NCI-H1105 treated with DMSO at 0.1 percent for 48 hours (cell line): ENCODE data around the gene STARD4.

ENCODE experiments used
- DNase-seq: peaks from one replicate; lab custom pipeline; 2025; lab: John Stamatoyannopoulos, UW

STARD4 gene

DNA sequence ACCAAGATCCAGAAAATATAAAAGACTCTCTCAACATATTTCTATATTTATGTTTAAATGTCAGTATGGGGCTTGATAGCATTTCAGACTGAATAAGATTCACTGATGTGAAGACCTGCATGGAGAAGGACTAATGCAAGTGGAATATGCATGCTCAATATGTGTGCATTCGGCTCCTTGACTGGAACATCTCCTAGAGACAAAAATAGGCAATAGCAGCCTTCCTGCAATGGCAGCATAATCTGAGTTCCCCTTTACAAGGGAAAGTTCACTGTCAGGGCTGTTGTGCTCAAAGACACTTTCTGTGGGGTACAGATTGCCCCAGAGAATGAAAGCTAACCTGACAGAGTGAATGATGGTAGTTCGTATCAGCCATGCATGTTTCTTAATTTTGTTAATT is 42.4 kb downstream of the STARD4 start:
- DNase-seq = no peak

DNA sequence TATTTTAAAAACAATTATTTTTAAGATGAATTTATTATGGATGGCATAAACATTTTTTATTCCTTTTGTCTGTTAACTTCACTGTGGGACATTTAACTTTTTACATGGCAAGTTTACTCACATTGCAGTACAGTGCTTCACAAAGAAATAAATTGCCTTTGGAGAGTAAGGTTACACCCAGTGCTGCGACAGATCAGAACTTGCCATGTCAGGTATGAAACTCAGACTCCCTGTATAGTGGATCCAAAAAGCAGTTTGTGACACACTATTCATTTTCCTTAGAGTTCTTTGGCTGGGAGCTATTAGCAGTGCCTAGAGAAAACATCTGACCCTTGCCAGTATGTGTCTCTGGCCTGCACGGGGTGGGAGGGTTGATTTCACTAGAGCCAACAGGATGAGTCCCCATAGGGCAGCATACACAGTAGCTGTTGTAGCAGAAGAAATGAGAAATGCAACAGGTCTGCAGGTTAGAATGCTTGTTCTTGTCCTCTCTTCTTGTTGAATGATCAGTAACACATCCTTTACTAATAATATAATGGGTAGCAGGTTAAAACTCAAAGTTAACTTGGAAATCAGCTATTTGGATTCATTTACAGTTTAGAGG is 42.9 kb downstream of the STARD4 start:
- DNase-seq = no peak

DNA sequence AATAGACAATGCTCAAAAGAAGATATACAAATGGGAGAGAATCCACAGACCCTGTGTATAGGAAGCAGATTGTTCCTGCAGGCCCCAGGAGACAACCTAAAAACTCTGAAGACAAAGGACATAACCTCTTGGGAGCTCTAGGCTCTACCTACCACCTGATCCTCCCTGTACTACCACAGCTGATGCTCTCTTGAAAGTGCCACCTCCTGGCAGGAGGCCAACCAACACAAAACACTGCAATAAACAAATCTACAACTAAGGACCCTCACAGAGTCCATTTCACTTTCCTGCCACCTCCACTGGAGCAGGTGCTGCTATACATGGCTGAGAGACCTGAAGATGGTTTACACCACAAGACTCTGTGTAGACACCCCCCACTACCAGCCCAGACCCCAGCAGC is 49.0 kb downstream of the STARD4 start:
- DNase-seq = peak; percentile 79

DNA sequence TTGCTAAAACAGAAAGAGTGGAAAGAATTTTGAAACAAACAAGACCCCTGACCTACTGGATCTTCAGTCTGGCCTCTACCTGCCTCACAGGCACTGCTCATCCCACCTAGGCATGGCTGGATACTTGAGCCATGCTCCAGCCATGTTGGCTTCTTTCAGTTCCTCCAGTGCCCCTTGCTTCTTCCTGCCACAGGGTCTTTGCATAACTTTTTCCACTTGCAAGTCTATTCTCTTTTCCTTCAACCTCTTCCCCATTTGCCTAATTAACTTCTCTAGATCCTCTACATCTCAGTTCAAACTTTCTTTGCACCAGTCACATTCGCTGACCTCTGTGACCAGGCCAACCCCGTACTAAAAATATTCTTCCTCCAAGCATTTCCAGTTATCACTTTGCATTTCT is 50.4 kb downstream of the STARD4 start:
- DNase-seq = no peak

DNA sequence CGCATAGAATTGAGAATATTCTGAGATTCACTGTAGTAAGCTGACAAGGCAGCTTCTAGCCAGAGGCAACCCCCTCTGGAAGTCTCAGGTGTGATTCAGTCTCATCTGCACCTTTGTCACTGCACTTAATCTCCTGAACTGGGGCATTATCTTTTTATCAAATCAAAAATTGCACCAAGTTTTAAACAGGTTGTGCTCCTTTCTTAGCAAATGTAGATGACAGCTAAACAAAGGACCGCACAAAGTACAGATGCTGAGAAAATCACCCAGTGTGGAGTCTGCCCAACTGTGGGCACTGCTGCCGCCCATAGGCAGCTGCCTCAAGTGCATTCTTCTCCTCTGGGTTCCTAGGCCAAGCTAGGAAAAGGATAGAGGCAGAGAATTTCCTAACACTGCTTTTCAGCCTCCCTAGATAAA is 51.1 kb downstream of the STARD4 start:
- DNase-seq = no peak

DNA sequence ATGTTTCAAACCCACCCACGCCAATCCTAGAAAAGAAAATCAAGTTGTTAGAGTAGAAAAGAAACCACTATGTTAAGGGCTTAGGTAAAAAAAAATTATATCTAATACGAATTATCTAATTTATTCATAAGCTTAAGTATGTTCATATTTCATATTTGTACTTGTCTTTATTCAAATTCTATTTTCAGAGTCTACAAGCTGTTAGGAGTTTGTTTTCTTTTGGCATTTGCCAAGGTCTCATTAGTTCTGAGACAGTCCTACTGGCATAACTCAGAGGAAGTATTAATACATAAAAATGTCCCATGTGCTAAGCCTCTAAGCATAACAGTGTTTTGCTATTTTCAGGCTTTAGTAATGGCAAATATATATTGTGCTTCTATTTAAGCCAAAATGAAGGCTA is 57.6 kb downstream of the STARD4 start:
- peak; percentile 32 for DNase-seq

DNA sequence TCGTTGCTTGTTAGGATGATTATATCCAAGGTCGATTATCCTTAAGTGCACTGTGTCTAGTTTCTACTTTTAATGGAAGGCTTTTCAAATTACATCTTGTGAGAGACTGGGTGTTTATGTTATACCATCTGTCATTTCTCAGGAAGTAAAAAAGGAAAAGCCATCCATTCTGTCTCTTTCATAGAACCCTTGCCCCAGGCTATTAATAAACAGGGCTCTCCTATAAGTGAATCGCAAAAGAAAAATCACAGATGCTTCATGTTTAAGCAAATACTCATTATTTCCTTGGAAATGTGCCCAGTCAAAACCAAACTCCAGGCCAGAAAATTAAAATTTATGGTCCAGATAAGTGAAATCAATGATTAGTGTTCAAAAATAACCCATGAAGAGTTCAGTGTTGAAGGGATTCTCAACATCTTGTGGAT is 58.1 kb downstream of the STARD4 start:
- peak; percentile 93 for DNase-seq

DNA sequence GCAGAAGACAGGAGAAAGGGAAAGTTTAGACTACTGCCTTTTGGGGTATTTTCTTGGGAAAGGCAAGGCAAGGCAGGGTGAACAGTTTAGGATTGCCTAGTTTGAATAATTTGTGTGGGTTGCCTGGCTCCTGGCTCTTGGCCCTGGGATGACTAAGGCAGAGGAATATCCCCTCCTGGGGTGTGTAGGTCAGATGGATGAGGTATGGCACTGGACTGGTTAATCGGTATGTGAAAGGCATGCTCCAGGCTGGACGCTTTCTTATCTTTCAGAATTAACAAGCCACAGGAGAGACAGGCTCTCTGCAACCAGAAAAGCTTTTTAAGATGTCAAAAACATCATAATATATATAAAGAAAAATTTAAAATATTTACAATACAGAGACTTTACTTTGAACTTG is 58.6 kb downstream of the STARD4 start:
- no peak for DNase-seq

DNA sequence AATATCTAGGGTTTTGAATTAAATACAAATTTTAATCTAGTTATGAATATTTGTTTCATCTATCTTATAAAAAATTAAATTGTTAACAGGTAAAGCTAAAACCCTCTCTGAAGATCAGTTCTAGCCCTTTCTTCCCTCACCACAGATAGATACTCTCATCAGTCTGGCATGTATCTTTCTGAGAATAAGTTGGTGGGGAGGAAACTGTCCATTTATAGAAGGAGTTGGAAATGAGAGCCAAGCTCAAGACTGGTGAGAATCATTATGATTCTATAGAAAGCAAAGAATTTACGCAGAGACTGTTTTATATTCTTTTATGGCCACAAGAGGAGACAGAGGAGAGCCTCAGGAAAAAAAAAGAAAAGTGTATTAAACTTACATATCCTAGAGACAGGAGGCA is 59.0 kb downstream of the STARD4 start:
- no peak for DNase-seq

DNA sequence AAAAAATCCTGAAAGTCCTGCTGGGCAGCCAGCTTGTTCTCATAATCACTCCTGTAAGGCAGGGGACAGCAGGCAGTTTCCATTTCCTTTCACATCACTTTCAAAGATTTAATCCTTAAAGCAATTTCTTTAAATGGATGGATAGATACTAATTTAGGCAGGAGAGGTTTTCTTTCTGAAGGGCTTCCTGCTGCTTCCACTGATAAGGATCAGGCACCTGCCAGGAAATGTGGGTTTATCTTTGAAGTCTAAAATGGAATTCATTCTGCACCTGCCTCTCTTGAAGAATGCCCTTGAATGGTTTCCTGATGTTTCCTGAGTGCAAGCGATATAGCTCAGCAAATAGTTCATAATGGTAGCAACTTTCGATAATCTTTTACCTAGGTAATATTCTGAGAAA is 64.5 kb downstream of the STARD4 start:
- DNase-seq = peak; percentile 77

DNA sequence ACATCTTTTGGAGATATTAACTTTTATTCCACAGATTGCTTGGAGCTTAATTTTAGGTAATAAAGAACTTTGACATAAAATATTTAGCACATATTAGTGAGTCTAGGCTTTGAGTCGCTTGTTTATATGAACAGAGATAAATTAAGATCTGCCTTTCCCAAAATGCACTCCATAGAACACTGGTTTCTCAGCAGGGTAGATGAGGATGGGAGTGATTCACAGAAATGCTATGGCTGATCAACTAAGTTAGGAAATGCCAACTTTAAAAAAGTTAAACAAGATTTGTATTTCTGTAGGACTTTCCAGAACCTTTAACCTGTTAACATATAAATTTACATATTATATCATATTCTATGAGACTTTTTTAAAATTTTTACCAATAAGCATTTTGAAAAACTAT is 65.2 kb downstream of the STARD4 start:
- DNase-seq = no peak
